Measurements from ENCODE around the gene SPDYE4. TPM values are rescaled to one million over a fixed set of nuclear protein-coding genes. Genes with fewer than 3 reads are reported as not detected.
A peak's percentile ranks its signal among the peaks of the same experiment; 100 is the strongest.

SPDYE4 gene
- total RNA-seq, 2 donors from 2014 or later: not detected

GRCh38 chr17:8791910-8792270 lies 33.5 kb upstream of the SPDYE4 start:
- Histone ChIP-seq H3K4me3 (no peak overlapping the region), H3K27ac (no peak overlapping the region), H3K27me3 (replicated peaks; ENCODE audit: insufficient read depth) (no peaks in the 10 kb centered on the region), H3K4me1 (ENCODE audit: control insufficient read depth in 1 of 2, low read depth in 2 of 2) (no peaks in the 10 kb centered on the region), H3K9me3 (no peaks in the 10 kb centered on the region), H3K36me3 (no peaks in the 10 kb centered on the region)
- DNase-seq (ENCODE audit: low spot score) (no peak), ATAC-seq (ENCODE audit: insufficient number of reproducible peaks, low FRiP score, low read depth) (peak; percentile 51)
- no peak for TF ChIP-seq CTCF (IDR thresholded peaks at IDR 0.05)

- Histone ChIP-seq H3K9me3 (no peaks in the 10 kb centered on the region), H3K27ac (no peak overlapping the region), H3K4me1 (ENCODE audit: control insufficient read depth in 1 of 2, low read depth in 2 of 2) (no peaks in the 10 kb centered on the region), H3K27me3 (replicated peaks; ENCODE audit: insufficient read depth) (no peaks in the 10 kb centered on the region), H3K36me3 (no peaks in the 10 kb centered on the region), H3K4me3 (no peak overlapping the region)
- no peak for ATAC-seq (ENCODE audit: insufficient number of reproducible peaks, low FRiP score, low read depth)
- TF ChIP-seq CTCF (IDR thresholded peaks at IDR 0.05): no peak
- DNase-seq (ENCODE audit: low spot score): no peak
Measured at GRCh38 chr17:8791248-8791909, 33.0 kb upstream of the SPDYE4 start.

GRCh38 chr17:8789743-8790142 lies 31.4 kb upstream of the SPDYE4 start:
- Histone ChIP-seq H3K4me3 (no peak overlapping the region), H3K27ac (no peak overlapping the region), H3K9me3 (no peaks in the 10 kb centered on the region), H3K27me3 (replicated peaks; ENCODE audit: insufficient read depth) (no peaks in the 10 kb centered on the region), H3K36me3 (no peaks in the 10 kb centered on the region), H3K4me1 (ENCODE audit: control insufficient read depth in 1 of 2, low read depth in 2 of 2) (peaks cover 0 to 11% of the 10 kb centered on the region in 2 donors)
- DNase-seq (ENCODE audit: low spot score) (no peak), ATAC-seq (ENCODE audit: insufficient number of reproducible peaks, low FRiP score, low read depth) (no peak)
- TF ChIP-seq CTCF (IDR thresholded peaks at IDR 0.05): no peak

- no peaks in the 10 kb centered on the region for H3K36me3 ChIP-seq
- no peak for TF ChIP-seq CTCF (IDR thresholded peaks at IDR 0.05)
- H3K4me3 ChIP-seq: no peak overlapping the region
- DNase-seq (ENCODE audit: low spot score) (no peak), ATAC-seq (ENCODE audit: insufficient number of reproducible peaks, low FRiP score, low read depth) (no peak)
- H3K4me1 ChIP-seq (ENCODE audit: control insufficient read depth in 1 of 2, low read depth in 2 of 2): peaks cover 0 to 11% of the 10 kb centered on the region in 2 donors
- H3K9me3 ChIP-seq: no peaks in the 10 kb centered on the region
- no peak overlapping the region for H3K27ac ChIP-seq
- H3K27me3 ChIP-seq (replicated peaks; ENCODE audit: insufficient read depth): no peaks in the 10 kb centered on the region
Measured at GRCh38 chr17:8788998-8789397, 30.7 kb upstream of the SPDYE4 start.

- Histone ChIP-seq H3K4me3 (no peak overlapping the region), H3K27me3 (replicated peaks; ENCODE audit: insufficient read depth) (no peaks in the 10 kb centered on the region), H3K9me3 (no peaks in the 10 kb centered on the region), H3K36me3 (no peaks in the 10 kb centered on the region), H3K4me1 (ENCODE audit: control insufficient read depth in 1 of 2, low read depth in 2 of 2) (peaks cover 0 to 11% of the 10 kb centered on the region in 2 donors), H3K27ac (peak overlapping the region in 1 of 2 donors; percentile 38)
- peak; percentile 85 for TF ChIP-seq CTCF (IDR thresholded peaks at IDR 0.05)
- DNase-seq (ENCODE audit: low spot score) (peak; percentile 23), ATAC-seq (ENCODE audit: insufficient number of reproducible peaks, low FRiP score, low read depth) (peak; percentile 39)
Measured at GRCh38 chr17:8785547-8786413, 27.4 kb upstream of the SPDYE4 start.
